MCF 10A (cell line): ENCODE data around the gene OR4D6. TPM values are rescaled to one million over a fixed set of nuclear protein-coding genes. Genes with fewer than 3 reads are reported as not detected.

Source experiments
- Bru-seq: library from RNA; stranded (reverse); fragments of 400-500 nt; gene quantifications from one replicate; lab custom pipeline; 2021; lab: Mats Ljungman, UMichigan
- BruChase-seq, 2 experiments: library from RNA; stranded (reverse); fragments of 400-500 nt; gene quantifications; one replicate each; lab custom pipeline; 2021; lab: Mats Ljungman, UMichigan
- BruUV-seq: library from RNA; stranded (reverse); fragments of 400-500 nt; replicated peaks from 2 replicates; lab custom pipeline; 2021; lab: Mats Ljungman, UMichigan
- CTCF ChIA-PET: fragments of 300-600 bp; sonication (Branson Sonifier 250); formaldehyde crosslinking; extraction: SDS; loops from one replicate; lab custom pipeline; 2021; ENCODE audit warnings: antibody characterized with exemption, inconsistent platforms; lab: Yijun Ruan, JAX
- POLR2A ChIA-PET: fragments of 300-600, 350-650 bp; sonication (Branson Sonifier 250); formaldehyde crosslinking; extraction: SDS; loops from one replicate; lab custom pipeline; 2020; ENCODE audit warnings: antibody characterized with exemption, inconsistent platforms; lab: Yijun Ruan, JAX
- DNase-seq: peaks from one replicate; pipeline ENCODE4 v3.0.0-alpha.2; 2018; ENCODE audit not compliant: unreplicated experiment
- H3K27ac Mint-ChIP-seq: one replicate; pipeline ENCODE4 v1.8.0; 2022; ENCODE audit warnings: mild to moderate bottlenecking, low read depth, mixed read lengths; ENCODE audit not compliant: unreplicated experiment
- H3K27me3 Mint-ChIP-seq: one replicate; pipeline ENCODE4 v1.8.0; 2022; ENCODE audit warnings: mixed read lengths; ENCODE audit not compliant: insufficient read depth, unreplicated experiment
- H3K36me3 Mint-ChIP-seq: one replicate; pipeline ENCODE4 v1.8.0; 2022; ENCODE audit warnings: mild to moderate bottlenecking, moderate library complexity, mixed read lengths; ENCODE audit not compliant: insufficient read depth, unreplicated experiment
- H3K4me1 Mint-ChIP-seq: one replicate; pipeline ENCODE4 v1.8.0; 2022; ENCODE audit warnings: mixed read lengths; ENCODE audit not compliant: insufficient read depth, unreplicated experiment
- H3K4me3 Mint-ChIP-seq: one replicate; pipeline ENCODE4 v1.8.0; 2022; ENCODE audit warnings: mild to moderate bottlenecking, moderate library complexity, mixed read lengths; ENCODE audit not compliant: unreplicated experiment
- H3K9me3 Mint-ChIP-seq: one replicate; pipeline ENCODE4 v1.8.0; 2022; ENCODE audit warnings: mixed read lengths; ENCODE audit not compliant: unreplicated experiment
- CTCF ChIP-seq: fragments of 200-600 bp; IDR thresholded peaks from one replicate; pipeline ENCODE4 v1.8.0; 2022; ENCODE audit warnings: antibody characterized with exemption, mild to moderate bottlenecking; ENCODE audit not compliant: unreplicated experiment
- intact Hi-C: fragments of 100-400 bp; cut with micrococcal nuclease; formaldehyde crosslinking; loops from 2 replicates; pipeline ENCODE4 v1.14.1; 2022
- long read RNA-seq: library from polyadenylated mRNA; stranded (forward); transcript quantifications from one replicate; pipeline ENCODE4 v2.0.0, GENCODE V29; 2022
- total RNA-seq: library from RNA; stranded (reverse); gene quantifications from 2 replicates; pipeline ENCODE4 v1.2.3, GENCODE V29; 2022

Gene OR4D6
- total RNA-seq (not detected in 2 replicates), Bru-seq, nascent RNA (not detected), BruChase-seq, experiment 1, labeled RNA remaining after a 6-hour chase (not detected), BruChase-seq, experiment 2, labeled RNA remaining after a 2-hour chase (not detected)
- long read RNA-seq, result 0 reads

GRCh38 chr11:59456661-59457060, at the start of gene OR4D6:
Gene OR4D6 (plus strand): TSS chr11:59456961. CDS start chr11:59456961, 0 bp downstream.
- H3K27me3 Mint-ChIP-seq, result no peaks in the 10 kb centered on the region
- CTCF ChIA-PET, result interaction anchor here (0.5 kb wide), 1 partner anchor 14 kb away, joined by 4 read pairs; no protein-coding TSS in a partner anchor
- intact Hi-C loops, result no loop called here

GRCh38 chr11:59413646-59414045, 43.1 kb upstream of the OR4D6 start:
- TF ChIP-seq CTCF, result no peak
- no peaks in the 10 kb centered on the region for H3K36me3 Mint-ChIP-seq
- intact Hi-C loops, result no loop called here
- H3K27ac Mint-ChIP-seq, result no peak overlapping the region
- POLR2A ChIA-PET, result no interaction called here
- CTCF ChIA-PET, result interaction anchor here (0.7 to 1.0 kb wide), 3 partner anchors 16 to 122 kb away, joined by 3 to 4 read pairs (median 3); partner anchors contain the start of gene OR5A1
- DNase-seq, result no peak
- H3K27me3 Mint-ChIP-seq, result peaks cover 19% of the 10 kb centered on the region
- H3K4me3 Mint-ChIP-seq, result no peak overlapping the region
- BruUV-seq, result no TSS peak
- H3K9me3 Mint-ChIP-seq, result peaks cover 11% of the 10 kb centered on the region
- no peaks in the 10 kb centered on the region for H3K4me1 Mint-ChIP-seq

More at GRCh38 chr11:59456661-59457060, at the start of gene OR4D6:
- Mint-ChIP-seq H3K27ac (no peak within 1 kb of the TSS), H3K9me3 (no peaks in the 10 kb centered on the region), H3K36me3 (no peaks in the 10 kb centered on the region), H3K4me3 (no peak within 1 kb of the TSS), H3K4me1 (no peaks in the 10 kb centered on the region)
- no TSS peak for BruUV-seq
- no peak for TF ChIP-seq CTCF
- POLR2A ChIA-PET, result no interaction called here
- DNase-seq, result no peak

- no TSS peak for BruUV-seq
- CTCF ChIA-PET, result interaction anchor here (0.9 kb wide), 1 partner anchor 11 kb away, joined by 3 read pairs; the partner anchor contains the start of gene OR5A2
- Mint-ChIP-seq H3K4me3 (no peak overlapping the region), H3K27ac (no peak overlapping the region), H3K4me1 (no peaks in the 10 kb centered on the region), H3K9me3 (peaks cover 11% of the 10 kb centered on the region), H3K36me3 (no peaks in the 10 kb centered on the region), H3K27me3 (peaks cover 30% of the 10 kb centered on the region)
- intact Hi-C loops, result no loop called here
- DNase-seq, result no peak
- POLR2A ChIA-PET, result interaction anchor here (0.7 kb wide), 1 partner anchor 46 kb away, joined by 3 read pairs; no protein-coding TSS in a partner anchor
- no peak for TF ChIP-seq CTCF
Measured at GRCh38 chr11:59415111-59415510, 41.6 kb upstream of the OR4D6 start.

- no peak for TF ChIP-seq CTCF
- intact Hi-C loops, result no loop called here
- H3K27ac Mint-ChIP-seq, result no peak overlapping the region
- H3K4me3 Mint-ChIP-seq, result no peak overlapping the region
- H3K27me3 Mint-ChIP-seq, result peaks cover 30% of the 10 kb centered on the region
- ChIA-PET POLR2A (no interaction called here), CTCF (interaction anchor here (2.8 kb wide), 1 partner anchor 13 kb away, joined by 13 read pairs; no protein-coding TSS in a partner anchor)
- no peak for DNase-seq
- no peaks in the 10 kb centered on the region for H3K4me1 Mint-ChIP-seq
- H3K9me3 Mint-ChIP-seq, result no peaks in the 10 kb centered on the region
- no TSS peak for BruUV-seq
- H3K36me3 Mint-ChIP-seq, result no peaks in the 10 kb centered on the region
Measured at GRCh38 chr11:59416613-59417012, 40.1 kb upstream of the OR4D6 start.
